ENCODE results near the gene CTU2.

DNA sequence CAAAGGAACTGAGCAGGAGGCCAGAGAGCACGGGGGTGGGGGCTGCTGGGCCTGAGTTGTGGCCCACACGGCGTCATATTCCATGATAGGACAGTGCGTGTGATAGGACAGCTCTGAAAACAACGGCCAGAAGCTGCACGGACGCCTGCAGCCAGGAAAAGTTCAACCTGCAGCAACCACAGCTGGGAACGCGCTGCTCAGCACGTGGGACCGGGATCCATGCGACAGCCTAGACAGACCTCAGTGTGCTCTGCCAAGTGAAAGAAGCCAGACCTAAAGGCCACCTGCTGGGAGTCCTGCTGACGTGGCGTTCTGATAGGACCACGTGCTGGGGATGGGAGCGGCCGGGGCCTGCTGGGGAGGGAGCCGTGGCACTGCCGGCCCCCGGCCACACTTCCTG lies 21.6 kb downstream of the CTU2 start:
- TF ChIP-seq POLR2A (IDR thresholded peaks at IDR 0.05) (no peak), POLR2AphosphoS5 (IDR thresholded peaks at IDR 0.05) (no peak)
- TF ChIP-seq, protein P1, sequence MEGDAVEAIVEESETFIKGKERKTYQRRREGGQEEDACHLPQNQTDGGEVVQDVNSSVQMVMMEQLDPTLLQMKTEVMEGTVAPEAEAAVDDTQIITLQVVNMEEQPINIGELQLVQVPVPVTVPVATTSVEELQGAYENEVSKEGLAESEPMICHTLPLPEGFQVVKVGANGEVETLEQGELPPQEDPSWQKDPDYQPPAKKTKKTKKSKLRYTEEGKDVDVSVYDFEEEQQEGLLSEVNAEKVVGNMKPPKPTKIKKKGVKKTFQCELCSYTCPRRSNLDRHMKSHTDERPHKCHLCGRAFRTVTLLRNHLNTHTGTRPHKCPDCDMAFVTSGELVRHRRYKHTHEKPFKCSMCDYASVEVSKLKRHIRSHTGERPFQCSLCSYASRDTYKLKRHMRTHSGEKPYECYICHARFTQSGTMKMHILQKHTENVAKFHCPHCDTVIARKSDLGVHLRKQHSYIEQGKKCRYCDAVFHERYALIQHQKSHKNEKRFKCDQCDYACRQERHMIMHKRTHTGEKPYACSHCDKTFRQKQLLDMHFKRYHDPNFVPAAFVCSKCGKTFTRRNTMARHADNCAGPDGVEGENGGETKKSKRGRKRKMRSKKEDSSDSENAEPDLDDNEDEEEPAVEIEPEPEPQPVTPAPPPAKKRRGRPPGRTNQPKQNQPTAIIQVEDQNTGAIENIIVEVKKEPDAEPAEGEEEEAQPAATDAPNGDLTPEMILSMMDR (IDR thresholded peaks at IDR 0.05): no peak

All from breast epithelium (tissue), 3 donors.